ENCODE results near the gene TAF9.
A peak's percentile ranks its signal among the peaks of the same experiment; 100 is the strongest.
"Not testable (repeated sequence)": the region's sequence is repeated elsewhere in the genome, so short reads cannot be mapped to it uniquely, and the experiment has no call there.

TAF9 gene

DNA sequence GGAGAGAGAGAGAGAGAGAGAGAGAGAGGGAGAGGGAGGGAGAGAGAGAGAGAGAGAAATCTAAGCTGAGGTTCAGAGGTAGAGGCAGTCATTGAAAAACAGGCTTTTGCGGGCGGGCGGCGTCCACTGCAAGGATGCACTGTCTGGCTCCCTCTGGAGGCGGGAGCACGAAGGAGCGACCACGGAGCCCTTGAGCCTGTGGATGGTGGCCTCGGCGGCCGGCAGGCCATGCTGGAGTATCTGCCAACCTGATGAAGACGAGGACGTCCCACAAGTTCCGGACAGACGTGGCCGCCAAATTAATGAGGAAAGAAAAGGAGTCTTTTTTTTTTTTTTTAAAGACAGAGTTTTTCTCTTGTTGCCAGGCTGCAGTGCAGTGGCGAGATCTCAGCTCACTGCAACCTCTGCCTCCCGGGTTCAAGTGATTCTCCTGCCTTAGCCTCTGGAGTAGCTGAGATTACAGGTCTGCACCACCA is 34.5 kb downstream of the TAF9 start:
- peak; percentile 80 for DNase-seq

DNA sequence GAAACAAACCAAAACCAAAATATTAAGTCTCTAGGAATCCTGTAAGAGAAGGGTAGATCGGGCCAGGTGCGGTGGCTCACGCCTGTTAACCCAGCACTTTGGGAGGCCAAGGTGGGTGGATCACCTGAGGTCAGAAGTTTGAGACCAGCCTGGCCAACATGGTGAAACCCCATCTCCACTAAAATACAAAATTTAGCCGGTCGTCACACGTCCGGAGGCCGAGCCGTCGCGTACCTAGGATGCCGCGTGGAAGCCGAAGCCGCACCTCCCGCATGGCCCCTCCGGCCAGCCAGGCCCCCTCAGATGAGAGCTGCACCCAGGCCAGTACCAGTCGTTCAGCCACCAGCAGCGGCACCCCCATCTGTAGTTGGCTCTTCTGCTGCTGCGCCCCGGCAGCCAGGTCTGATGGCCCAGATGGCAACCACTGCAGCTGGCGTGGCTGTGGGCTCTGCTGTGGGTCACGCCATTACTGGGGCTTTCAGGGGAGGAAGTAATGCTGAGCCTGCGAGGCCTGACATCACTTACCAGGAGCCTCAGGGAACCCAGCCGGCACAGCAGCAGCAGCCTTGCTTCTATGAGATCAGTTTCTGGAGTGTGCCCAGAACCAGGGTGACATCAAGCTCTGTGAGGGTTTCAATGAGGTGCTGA is 35.5 kb downstream of the TAF9 start:
- not testable (repeated sequence) for DNase-seq

DNA sequence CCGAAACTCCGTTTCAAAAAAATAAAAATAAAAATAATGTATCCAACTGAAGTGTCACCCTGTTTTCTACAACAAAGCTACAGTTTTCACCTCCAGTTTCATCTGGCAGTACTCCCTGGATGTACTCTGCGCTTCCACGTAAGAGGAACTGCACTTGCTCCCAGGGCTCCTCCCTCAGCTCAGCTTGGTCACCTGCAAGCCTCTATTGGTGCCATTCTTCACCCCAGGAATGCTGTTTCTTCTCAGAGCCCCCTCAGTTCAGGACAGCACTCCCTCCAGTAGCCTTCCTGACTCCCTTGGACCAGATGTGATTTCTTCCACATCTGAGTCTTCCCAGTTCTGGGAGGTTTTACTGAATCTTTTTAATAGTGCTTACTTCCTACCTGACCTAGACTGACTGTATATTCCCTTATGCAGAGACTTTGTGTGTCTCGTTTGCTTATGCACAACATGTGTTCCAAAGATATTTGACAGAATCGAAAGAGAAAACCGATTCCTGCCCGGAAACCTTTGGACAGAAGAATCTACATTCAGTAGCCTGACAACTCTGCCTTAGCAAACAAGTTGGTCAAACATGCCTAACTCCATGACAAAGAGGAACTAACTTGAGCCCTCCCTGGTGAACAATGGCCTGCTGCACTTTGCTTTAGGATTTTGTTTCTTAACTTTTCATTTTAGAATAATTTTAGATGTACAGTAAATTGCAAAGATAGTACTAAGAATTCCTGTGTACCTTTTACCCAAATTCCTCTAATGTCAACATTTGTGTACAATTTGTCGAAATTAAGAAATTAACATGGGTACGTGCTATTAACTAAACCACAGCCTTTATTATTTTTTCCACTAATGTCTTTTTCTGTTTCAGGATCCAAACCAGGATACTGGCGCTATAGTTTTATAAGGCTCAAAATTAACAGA is 37.5 kb downstream of the TAF9 start:
- DNase-seq: no peak

DNA sequence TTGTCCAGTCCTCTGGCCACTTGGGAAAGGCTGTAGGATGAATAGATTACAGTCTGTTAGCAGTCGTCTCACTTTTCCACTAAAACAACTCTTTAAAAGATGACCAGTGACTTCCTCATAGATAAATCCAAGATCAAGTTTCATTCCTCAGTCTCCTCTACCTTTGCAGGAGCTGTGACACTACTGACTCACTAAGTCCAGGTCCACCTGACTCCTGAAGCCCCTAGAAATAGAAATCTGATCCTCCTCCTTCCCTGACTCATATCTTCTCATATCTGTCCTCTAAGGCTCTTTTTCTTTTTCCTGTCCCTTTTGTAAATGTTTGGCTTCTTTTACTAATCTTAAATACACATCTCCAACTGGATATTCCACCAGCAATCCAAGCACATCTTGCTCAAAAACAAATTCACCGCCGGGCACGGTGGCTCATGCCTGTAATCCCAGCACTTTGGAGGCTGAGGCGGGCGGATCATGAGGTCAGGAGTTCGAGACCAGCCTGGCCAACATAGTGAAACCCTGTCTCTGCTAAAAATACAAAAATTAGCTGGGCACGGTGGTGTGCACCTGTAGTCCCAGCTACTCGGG is 39.3 kb downstream of the TAF9 start:
- DNase-seq: no peak

DNA sequence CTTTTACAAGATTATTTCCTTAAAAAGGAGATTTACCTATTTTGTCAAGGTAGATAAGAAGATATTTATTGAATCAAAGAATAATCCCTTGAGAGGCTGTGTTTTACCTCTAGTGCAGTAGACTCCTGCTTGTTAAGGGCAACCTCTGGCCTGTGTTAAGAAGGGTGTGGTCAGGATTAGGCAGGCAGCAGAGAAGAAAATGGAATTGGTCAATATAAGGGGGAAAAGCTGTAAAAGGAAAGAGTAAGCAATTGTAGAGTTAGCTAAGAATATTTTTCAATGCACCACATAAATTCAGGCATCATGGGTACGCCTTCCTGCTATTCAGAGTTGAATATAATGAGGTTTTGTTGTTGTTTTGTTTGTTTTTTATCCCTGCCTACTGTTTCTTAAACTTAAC is 43.0 kb downstream of the TAF9 start:
- DNase-seq: no peak

DNA sequence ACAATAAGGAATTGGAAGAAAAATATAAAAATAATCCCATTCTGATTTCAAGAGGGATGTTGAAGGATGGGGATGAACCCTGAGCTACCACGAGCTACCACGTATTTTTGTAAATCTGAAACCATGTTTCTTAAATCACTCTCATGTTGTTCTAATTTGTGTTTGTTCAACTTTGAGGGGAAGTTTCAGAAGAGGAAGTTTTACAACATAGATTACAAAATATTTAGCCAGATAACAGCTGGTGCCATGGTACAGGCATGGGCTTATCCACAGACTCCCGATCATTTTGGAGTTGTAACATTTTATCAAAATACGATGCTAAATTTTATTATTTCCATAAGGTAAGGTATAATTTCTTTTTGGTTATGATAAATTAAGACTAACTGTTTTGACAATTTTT is 51.9 kb downstream of the TAF9 start:
- DNase-seq: no peak

DNA sequence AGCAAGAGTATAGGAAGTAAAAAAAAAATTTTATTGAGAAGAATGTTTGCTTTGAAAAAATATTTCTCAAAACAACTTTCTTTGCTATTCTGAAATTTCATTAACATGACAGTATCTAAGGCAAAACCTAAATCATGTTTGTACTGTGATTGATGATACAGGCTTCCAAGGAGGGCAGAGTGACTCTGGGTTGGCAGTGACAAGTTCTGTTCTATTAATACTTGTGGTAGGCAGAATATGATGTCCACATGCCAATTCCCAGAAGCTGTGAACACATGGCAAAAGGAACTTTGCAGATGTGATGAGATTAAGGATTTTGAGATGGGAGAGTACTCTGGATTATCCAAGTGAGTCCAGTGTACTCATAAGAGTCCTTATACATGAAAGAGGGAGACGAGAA is 53.3 kb downstream of the TAF9 start:
- no peak for DNase-seq

All from CD4-positive, alpha-beta T cell treated with Interleukin-4 for 4 hours (primary cell).